MCF 10A (cell line): Measurements from ENCODE around the gene SLC9A7. TPM values are rescaled to one million over a fixed set of nuclear protein-coding genes. Genes with fewer than 3 reads are reported as not detected.
A peak's percentile ranks its signal among the peaks of the same experiment; 100 is the strongest.

Source experiments
- BruUV-seq: library from RNA; stranded (reverse); fragments of 400-500 nt; replicated peaks from 2 replicates; lab custom pipeline; 2021; lab: Mats Ljungman, UMichigan
- CTCF ChIA-PET: fragments of 300-600 bp; sonication (Branson Sonifier 250); formaldehyde crosslinking; extraction: SDS; loops from one replicate; lab custom pipeline; 2021; ENCODE audit warnings: antibody characterized with exemption, inconsistent platforms; lab: Yijun Ruan, JAX
- POLR2A ChIA-PET: fragments of 300-600, 350-650 bp; sonication (Branson Sonifier 250); formaldehyde crosslinking; extraction: SDS; loops from one replicate; lab custom pipeline; 2020; ENCODE audit warnings: antibody characterized with exemption, inconsistent platforms; lab: Yijun Ruan, JAX
- DNase-seq: peaks from one replicate; pipeline ENCODE4 v3.0.0-alpha.2; 2018; ENCODE audit not compliant: unreplicated experiment
- H3K27ac Mint-ChIP-seq: one replicate; pipeline ENCODE4 v1.8.0; 2022; ENCODE audit warnings: mild to moderate bottlenecking, low read depth, mixed read lengths; ENCODE audit not compliant: unreplicated experiment
- H3K27me3 Mint-ChIP-seq: one replicate; pipeline ENCODE4 v1.8.0; 2022; ENCODE audit warnings: mixed read lengths; ENCODE audit not compliant: insufficient read depth, unreplicated experiment
- H3K36me3 Mint-ChIP-seq: one replicate; pipeline ENCODE4 v1.8.0; 2022; ENCODE audit warnings: mild to moderate bottlenecking, moderate library complexity, mixed read lengths; ENCODE audit not compliant: insufficient read depth, unreplicated experiment
- H3K4me1 Mint-ChIP-seq: one replicate; pipeline ENCODE4 v1.8.0; 2022; ENCODE audit warnings: mixed read lengths; ENCODE audit not compliant: insufficient read depth, unreplicated experiment
- H3K4me3 Mint-ChIP-seq: one replicate; pipeline ENCODE4 v1.8.0; 2022; ENCODE audit warnings: mild to moderate bottlenecking, moderate library complexity, mixed read lengths; ENCODE audit not compliant: unreplicated experiment
- H3K9me3 Mint-ChIP-seq: one replicate; pipeline ENCODE4 v1.8.0; 2022; ENCODE audit warnings: mixed read lengths; ENCODE audit not compliant: unreplicated experiment
- CTCF ChIP-seq: fragments of 200-600 bp; IDR thresholded peaks from one replicate; pipeline ENCODE4 v1.8.0; 2022; ENCODE audit warnings: antibody characterized with exemption, mild to moderate bottlenecking; ENCODE audit not compliant: unreplicated experiment
- intact Hi-C: fragments of 100-400 bp; cut with micrococcal nuclease; formaldehyde crosslinking; loops from 2 replicates; pipeline ENCODE4 v1.14.1; 2022
- total RNA-seq: library from RNA; stranded (reverse); gene quantifications from 2 replicates; pipeline ENCODE4 v1.2.3, GENCODE V29; 2022

The SLC9A7 gene
- total RNA-seq, 1 experiment from 2014 or later: 28.3 TPM

GRCh38 chrX:46757052-46757451 lies 1.9 kb downstream of the SLC9A7 start:
- DNase-seq: peak; percentile 11
- Mint-ChIP-seq H3K4me1 (no peaks in the 10 kb centered on the region), H3K36me3 (peaks cover 6% of the 10 kb centered on the region), H3K27me3 (no peaks in the 10 kb centered on the region), H3K27ac (peak overlapping the region; percentile 24), H3K4me3 (peak overlapping the region; percentile 74), H3K9me3 (no peaks in the 10 kb centered on the region)
- POLR2A ChIA-PET: interaction anchor here (1.3 to 2.5 kb wide), 4 partner anchors 13 to 40 kb away, joined by 3 to 15 read pairs (median 4); no protein-coding TSS in a partner anchor
- CTCF ChIA-PET: interaction anchor here (0.5 to 0.7 kb wide), 3 partner anchors 32 to 46 kb away, joined by 3 to 4 read pairs (median 3); no protein-coding TSS in a partner anchor
- intact Hi-C loops: loop anchor here (5.0 kb wide), 1 partner anchor 105 kb away; no protein-coding TSS in a partner anchor
- BruUV-seq: no TSS peak
- no peak for TF ChIP-seq CTCF

GRCh38 chrX:46755671-46756070 lies 3.2 kb downstream of the SLC9A7 start:
- H3K27me3 Mint-ChIP-seq: no peaks in the 10 kb centered on the region
- no TSS peak for BruUV-seq
- no peaks in the 10 kb centered on the region for H3K4me1 Mint-ChIP-seq
- intact Hi-C loops: loop anchor here (5.0 kb wide), 1 partner anchor 103 kb away; no protein-coding TSS in a partner anchor
- DNase-seq: no peak
- no peak overlapping the region for H3K27ac Mint-ChIP-seq
- no peak for TF ChIP-seq CTCF
- H3K36me3 Mint-ChIP-seq: peaks cover 6% of the 10 kb centered on the region
- H3K4me3 Mint-ChIP-seq: no peak overlapping the region
- H3K9me3 Mint-ChIP-seq: no peaks in the 10 kb centered on the region
- POLR2A ChIA-PET: interaction anchor here (0.5 to 1.3 kb wide), 2 partner anchors 41 to 304 kb away, joined by 3 read pairs; no protein-coding TSS in a partner anchor
- CTCF ChIA-PET: interaction anchor here (0.6 kb wide), 1 partner anchor 498 kb away, joined by 3 read pairs; no protein-coding TSS in a partner anchor

- TF ChIP-seq CTCF: no peak
- POLR2A ChIA-PET: interaction anchor here (0.6 to 1.6 kb wide), 2 partner anchors 10 to 55 kb away, joined by 4 to 6 read pairs; no protein-coding TSS in a partner anchor
- no peaks in the 10 kb centered on the region for H3K4me1 Mint-ChIP-seq
- no peak overlapping the region for H3K4me3 Mint-ChIP-seq
- intact Hi-C loops: loop anchor here (5.0 kb wide), 1 partner anchor 102 kb away; no protein-coding TSS in a partner anchor
- H3K27me3 Mint-ChIP-seq: no peaks in the 10 kb centered on the region
- H3K36me3 Mint-ChIP-seq: peaks cover 10% of the 10 kb centered on the region
- H3K9me3 Mint-ChIP-seq: no peaks in the 10 kb centered on the region
- DNase-seq: no peak
- CTCF ChIA-PET: interaction anchor here (0.6 kb wide), 1 partner anchor 45 kb away, joined by 3 read pairs; no protein-coding TSS in a partner anchor
- no peak overlapping the region for H3K27ac Mint-ChIP-seq
- no TSS peak for BruUV-seq
Observed at GRCh38 chrX:46754586-46755061, 4.3 kb downstream of the SLC9A7 start.

- intact Hi-C loops: no loop called here
- no peak for TF ChIP-seq CTCF
- H3K4me1 Mint-ChIP-seq: no peaks in the 10 kb centered on the region
- no peak overlapping the region for H3K27ac Mint-ChIP-seq
- CTCF ChIA-PET: no interaction called here
- POLR2A ChIA-PET: interaction anchor here (1.6 kb wide), 1 partner anchor 10 kb away, joined by 6 read pairs; no protein-coding TSS in a partner anchor
- no TSS peak for BruUV-seq
- H3K9me3 Mint-ChIP-seq: no peaks in the 10 kb centered on the region
- H3K27me3 Mint-ChIP-seq: peaks cover 5% of the 10 kb centered on the region
- peaks cover 14% of the 10 kb centered on the region for H3K36me3 Mint-ChIP-seq
- no peak for DNase-seq
- no peak overlapping the region for H3K4me3 Mint-ChIP-seq
Observed at GRCh38 chrX:46754036-46754435, 4.9 kb downstream of the SLC9A7 start.
